BE2C (cell line): Measurements from ENCODE around the gene LTF.

Source experiments
- DNase-seq: peaks from one replicate; pipeline ENCODE4 v3.0.0-alpha.2; 2020
- H3K27me3 ChIP-seq: fragments of 250-450 bp; sonication (Bioruptor Pico); 2 replicates; pipeline ENCODE4 v1.5.1; 2020; ENCODE audit warnings: mild to moderate bottlenecking
- H3K36me3 ChIP-seq: fragments of 250-450 bp; sonication (Bioruptor Pico); 2 replicates; pipeline ENCODE4 v1.5.1; 2020; ENCODE audit warnings: mild to moderate bottlenecking
- H3K4me1 ChIP-seq: fragments of 250-450 bp; sonication (Bioruptor Pico); 2 replicates; pipeline ENCODE4 v1.5.1; 2020
- H3K4me3 ChIP-seq: 2 replicates; pipeline ENCODE4 v1.5.1; 2011; ENCODE audit warnings: low read depth, low read length
- H3K9me3 ChIP-seq: fragments of 250-450 bp; sonication (Bioruptor Pico); 2 replicates; pipeline ENCODE4 v1.5.1; 2020
- TF ChIP-seq, protein P1 (sequence below): IDR thresholded peaks from 2 replicates; pipeline ENCODE4 v1.5.1; 2012; ENCODE audit warnings: mild to moderate bottlenecking, low read depth, low read length

Gene LTF

DNA sequence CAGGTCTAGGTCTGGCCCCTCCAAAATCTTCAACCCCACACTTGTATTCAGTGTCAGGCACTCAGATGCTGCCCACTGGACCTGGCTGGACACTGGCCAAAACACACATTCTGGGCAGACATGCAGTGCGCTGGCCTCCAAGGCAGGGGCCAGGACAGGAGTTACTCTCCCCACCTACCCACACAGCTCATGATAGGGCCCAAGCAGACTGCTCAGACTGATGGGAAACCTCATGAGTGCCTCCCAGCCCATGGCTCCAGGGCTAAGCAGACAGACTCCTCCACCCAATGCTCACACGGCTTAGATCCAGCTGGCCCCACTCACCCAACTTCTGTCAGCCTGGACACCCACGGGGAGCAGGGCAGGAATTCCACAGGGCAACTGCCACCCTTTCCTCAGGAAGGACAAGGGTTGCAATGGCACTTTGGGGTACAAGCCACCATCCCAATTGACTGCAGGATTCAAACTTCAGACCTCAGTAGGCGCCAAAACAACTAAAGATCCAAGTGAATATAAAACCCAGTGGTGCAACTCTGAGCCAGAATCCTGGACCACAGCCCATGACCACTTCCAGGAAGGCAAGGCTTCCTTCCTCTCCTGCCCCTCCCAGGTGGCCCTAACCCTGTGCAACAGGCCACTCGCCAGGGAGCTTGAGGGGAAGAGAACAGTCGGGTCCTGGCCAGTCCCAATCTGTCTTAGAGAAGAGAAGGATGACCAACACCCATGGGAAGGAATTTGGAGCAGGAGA is 1.4 kb downstream of the LTF start:
- H3K36me3 ChIP-seq: no peaks in the 10 kb centered on the region
- H3K4me1 ChIP-seq: no peaks in the 10 kb centered on the region
- peaks cover 4% of the 10 kb centered on the region; the same call in 1 of the 2 replicates for H3K27me3 ChIP-seq
- no peak overlapping the region for H3K4me3 ChIP-seq
- TF ChIP-seq, protein P1, sequence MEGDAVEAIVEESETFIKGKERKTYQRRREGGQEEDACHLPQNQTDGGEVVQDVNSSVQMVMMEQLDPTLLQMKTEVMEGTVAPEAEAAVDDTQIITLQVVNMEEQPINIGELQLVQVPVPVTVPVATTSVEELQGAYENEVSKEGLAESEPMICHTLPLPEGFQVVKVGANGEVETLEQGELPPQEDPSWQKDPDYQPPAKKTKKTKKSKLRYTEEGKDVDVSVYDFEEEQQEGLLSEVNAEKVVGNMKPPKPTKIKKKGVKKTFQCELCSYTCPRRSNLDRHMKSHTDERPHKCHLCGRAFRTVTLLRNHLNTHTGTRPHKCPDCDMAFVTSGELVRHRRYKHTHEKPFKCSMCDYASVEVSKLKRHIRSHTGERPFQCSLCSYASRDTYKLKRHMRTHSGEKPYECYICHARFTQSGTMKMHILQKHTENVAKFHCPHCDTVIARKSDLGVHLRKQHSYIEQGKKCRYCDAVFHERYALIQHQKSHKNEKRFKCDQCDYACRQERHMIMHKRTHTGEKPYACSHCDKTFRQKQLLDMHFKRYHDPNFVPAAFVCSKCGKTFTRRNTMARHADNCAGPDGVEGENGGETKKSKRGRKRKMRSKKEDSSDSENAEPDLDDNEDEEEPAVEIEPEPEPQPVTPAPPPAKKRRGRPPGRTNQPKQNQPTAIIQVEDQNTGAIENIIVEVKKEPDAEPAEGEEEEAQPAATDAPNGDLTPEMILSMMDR: no peak
- H3K9me3 ChIP-seq: no peaks in the 10 kb centered on the region
- no peak for DNase-seq

DNA sequence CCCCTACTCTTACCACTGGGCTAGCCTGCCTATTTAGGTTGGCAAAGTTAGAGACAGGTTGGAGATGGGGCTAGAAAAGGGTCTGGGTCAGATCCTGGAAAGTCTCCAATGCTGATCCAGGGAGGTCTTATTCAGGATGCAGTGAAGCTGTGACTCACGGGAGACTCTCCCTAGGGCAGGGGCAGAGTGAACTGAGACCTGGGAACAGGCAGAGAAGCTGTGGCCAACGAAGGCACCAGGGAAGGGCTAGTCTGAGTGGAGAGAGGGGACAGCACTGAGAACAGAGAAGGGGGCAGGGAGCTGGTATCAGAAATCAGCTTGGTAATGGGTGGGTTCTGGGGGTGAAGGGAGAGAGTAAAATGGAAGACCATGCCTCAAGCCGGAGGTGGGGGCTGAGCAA is 2.2 kb downstream of the LTF start:
- Histone ChIP-seq H3K4me1 (no peaks in the 10 kb centered on the region), H3K27me3 (peaks cover 4% of the 10 kb centered on the region; the same call in 1 of the 2 replicates), H3K36me3 (no peaks in the 10 kb centered on the region), H3K9me3 (no peaks in the 10 kb centered on the region), H3K4me3 (no peak overlapping the region)
- no peak for DNase-seq
- TF ChIP-seq, protein P1: no peak

DNA sequence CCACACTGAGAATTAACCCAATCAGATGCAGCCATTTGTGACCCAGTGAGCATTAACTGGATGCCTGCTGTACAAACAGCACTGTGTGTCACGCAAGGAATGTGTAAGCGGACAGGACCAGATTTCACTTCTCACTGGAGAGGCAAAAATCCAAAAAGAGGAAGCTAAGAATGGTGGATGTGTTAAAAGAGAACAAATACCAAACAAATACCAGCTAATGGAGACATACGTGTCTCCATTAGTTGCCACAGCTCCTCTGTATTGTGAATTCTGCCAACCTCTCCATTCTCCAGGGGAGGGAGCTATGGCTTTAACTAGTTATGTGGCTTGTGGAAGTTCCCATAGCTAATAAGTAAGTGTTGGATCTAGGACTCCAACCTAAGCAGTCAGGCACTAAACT is 2.6 kb downstream of the LTF start:
- H3K27me3 ChIP-seq: peaks cover 4% of the 10 kb centered on the region; the same call in 1 of the 2 replicates
- DNase-seq: no peak

DNA sequence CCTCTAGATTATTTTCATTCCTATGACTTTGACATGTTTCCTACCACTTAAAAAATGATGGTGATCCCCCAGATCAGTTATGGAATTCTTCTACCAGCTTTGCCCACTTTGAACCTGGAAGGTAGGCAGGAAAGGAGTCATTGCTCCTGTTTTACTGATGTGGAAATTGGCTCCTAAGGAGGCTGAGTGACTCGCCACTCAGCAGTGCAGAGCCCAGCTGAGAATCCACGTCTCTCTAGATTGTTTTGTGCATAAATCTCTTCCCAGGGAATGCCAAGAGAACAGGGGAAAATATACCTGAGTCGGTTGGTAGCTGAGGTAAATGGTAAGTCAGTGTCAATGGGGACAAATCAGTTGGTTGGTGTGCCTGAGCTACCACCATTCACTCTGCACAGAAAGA is 4.7 kb downstream of the LTF start:
- TF ChIP-seq, protein P1: no peak
- peaks cover 4% of the 10 kb centered on the region; the same call in 1 of the 2 replicates for H3K27me3 ChIP-seq
- H3K36me3 ChIP-seq: no peaks in the 10 kb centered on the region
- H3K4me1 ChIP-seq: no peaks in the 10 kb centered on the region
- DNase-seq: no peak
- H3K4me3 ChIP-seq: no peak overlapping the region
- H3K9me3 ChIP-seq: no peaks in the 10 kb centered on the region

More for the DNA sequence above, 2.6 kb downstream of the LTF start:
- H3K4me3 ChIP-seq: no peak overlapping the region
- H3K9me3 ChIP-seq: no peaks in the 10 kb centered on the region
- H3K4me1 ChIP-seq: no peaks in the 10 kb centered on the region
- TF ChIP-seq, protein P1: no peak
- no peaks in the 10 kb centered on the region for H3K36me3 ChIP-seq

DNA sequence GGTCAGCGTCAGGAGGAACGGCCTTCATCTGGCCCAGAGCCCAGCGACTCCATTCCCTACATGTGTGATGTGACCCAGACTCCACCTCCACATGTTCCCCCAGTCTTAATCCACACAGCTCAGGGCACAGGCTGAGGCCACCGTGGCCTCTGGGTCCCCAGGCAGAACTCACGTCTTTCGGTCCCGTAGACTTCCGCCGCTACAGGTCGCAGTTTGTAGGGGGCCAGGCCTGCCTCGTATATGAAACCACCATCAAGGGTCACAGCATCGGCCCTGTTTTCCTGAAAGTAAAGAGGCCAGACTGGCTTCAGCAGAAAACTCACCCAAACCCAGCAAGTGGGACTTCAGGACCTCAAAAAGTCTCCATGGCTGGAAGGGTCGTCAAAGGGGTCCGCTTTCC is 8.6 kb downstream of the LTF start:
- TF ChIP-seq, protein P1: no peak
- no peak overlapping the region for H3K4me3 ChIP-seq
- no peaks in the 10 kb centered on the region for H3K36me3 ChIP-seq
- no peaks in the 10 kb centered on the region for H3K27me3 ChIP-seq
- no peaks in the 10 kb centered on the region for H3K9me3 ChIP-seq
- no peaks in the 10 kb centered on the region for H3K4me1 ChIP-seq
- no peak for DNase-seq
